IMR-90 (cell line): ENCODE data around the gene CNFN. TPM values are rescaled to one million over a fixed set of nuclear protein-coding genes. Genes with fewer than 3 reads are reported as not detected.

Experiments
- ATAC-seq: fragments of 200-7000 bp; cut with Tn5 transposase; 2 replicates; pipeline ENCODE4 v1.9.1; 2020; ENCODE audit warnings: low read depth, mild to moderate bottlenecking, moderate library complexity
- BruUV-seq: library from RNA; stranded (reverse); fragments of 400-500 nt; replicated peaks from 2 replicates; lab custom pipeline; 2021; lab: Mats Ljungman, UMichigan
- CTCF ChIA-PET: fragments of 300-600 bp; formaldehyde crosslinking; extraction: SDS; loops from one replicate; lab custom pipeline; 2021; ENCODE audit warnings: antibody characterized with exemption; lab: Yijun Ruan, JAX
- POLR2A ChIA-PET: fragments of 300-600 bp; sonication (Branson Sonifier 250); formaldehyde crosslinking; loops from one replicate; lab custom pipeline; 2022; ENCODE audit warnings: antibody characterized with exemption; ENCODE audit not compliant: unreplicated experiment; lab: Charles Lee
- DNase-seq: peaks from one replicate; pipeline ENCODE4 v3.0.0; 2013
- H2AFZ ChIP-seq: replicated peaks from 2 replicates; pipeline ENCODE3; 2013; ENCODE audit warnings: low read length, mild to moderate bottlenecking; ENCODE audit not compliant: poor library complexity
- H2AK5ac ChIP-seq: 2 replicates; pipeline ENCODE4 v1.6.1; 2013; ENCODE audit warnings: low read depth, low read length, inconsistent platforms
- H2AK9ac ChIP-seq: replicated peaks from 2 replicates; pipeline ENCODE3; 2013; ENCODE audit warnings: mild to moderate bottlenecking, low read depth, low read length, moderate library complexity; ENCODE audit not compliant: poor library complexity
- H2BK120ac ChIP-seq: 2 replicates; pipeline ENCODE4 v1.6.1; 2013; ENCODE audit warnings: low read depth, low read length, inconsistent platforms
- H2BK15ac ChIP-seq: 3 replicates; pipeline ENCODE4 v1.6.1; 2013; ENCODE audit warnings: low read depth, low read length, inconsistent platforms
- H2BK20ac ChIP-seq: 2 replicates; pipeline ENCODE4 v1.6.1; 2013; ENCODE audit warnings: low read depth, mild to moderate bottlenecking, inconsistent platforms, low read length, moderate library complexity
- H2BK5ac ChIP-seq: 2 replicates; pipeline ENCODE4 v1.6.1; 2013; ENCODE audit warnings: mild to moderate bottlenecking, low read depth, low read length, inconsistent platforms; ENCODE audit not compliant: poor library complexity, severe bottlenecking
- H3K14ac ChIP-seq: replicated peaks from 2 replicates; pipeline ENCODE4 v1.6.1; 2013; ENCODE audit warnings: low read depth, low read length, inconsistent platforms
- H3K18ac ChIP-seq: 2 replicates; pipeline ENCODE4 v1.6.1; 2013; ENCODE audit warnings: low read depth, low read length, control low read depth
- H3K23ac ChIP-seq: 2 replicates; pipeline ENCODE4 v1.6.1; 2013; ENCODE audit warnings: low read depth, low read length, inconsistent platforms
- H3K27ac ChIP-seq: 2 replicates; pipeline ENCODE4 v1.5.1; 2013; ENCODE audit warnings: mild to moderate bottlenecking, control low read depth, low read length; ENCODE audit not compliant: insufficient read depth
- H3K27me3 ChIP-seq: 2 replicates; pipeline ENCODE4 v1.6.1; 2013; ENCODE audit warnings: low read length; ENCODE audit not compliant: control insufficient read depth, insufficient read depth
- H3K36me3 ChIP-seq: 2 replicates; pipeline ENCODE4 v1.6.1; 2013; ENCODE audit warnings: low read length, mixed read lengths; ENCODE audit not compliant: control insufficient read depth, insufficient read depth
- H3K4ac ChIP-seq: 2 replicates; pipeline ENCODE4 v1.6.1; 2013; ENCODE audit warnings: low read depth, low read length, inconsistent platforms
- H3K4me1 ChIP-seq: 2 replicates; pipeline ENCODE4 v1.6.1; 2013; ENCODE audit warnings: low read length, mixed read lengths; ENCODE audit not compliant: control insufficient read depth, insufficient read depth
- H3K4me2 ChIP-seq: 2 replicates; pipeline ENCODE4 v1.6.1; 2013; ENCODE audit warnings: low read depth, mild to moderate bottlenecking, control low read depth, low read length, moderate library complexity
- H3K4me3 ChIP-seq: 2 replicates; pipeline ENCODE4 v1.5.1; 2013; ENCODE audit warnings: low read depth, mild to moderate bottlenecking, control low read depth, low read length, moderate library complexity; ENCODE audit not compliant: insufficient read depth
- H3K56ac ChIP-seq: 2 replicates; pipeline ENCODE4 v1.6.1; 2013; ENCODE audit warnings: low read length, inconsistent platforms; ENCODE audit not compliant: insufficient read depth; ENCODE audit errors: extremely low read depth
- H3K79me1 ChIP-seq, 2 experiments: 2 replicates each; pipeline ENCODE4 v1.6.1; 2013; ENCODE audit warnings: low read length in 2 of 2, inconsistent platforms in 1 of 2, low read depth in 1 of 2
- H3K9ac ChIP-seq: 2 replicates; pipeline ENCODE4 v1.6.1; 2013; ENCODE audit warnings: low read depth, low read length, control low read depth
- H3K9me1 ChIP-seq: 2 replicates; pipeline ENCODE4 v1.6.1; 2013; ENCODE audit warnings: low read length, inconsistent platforms; ENCODE audit not compliant: insufficient read depth
- H3K9me3 ChIP-seq: 2 replicates; pipeline ENCODE4 v1.6.1; 2013; ENCODE audit warnings: low read length; ENCODE audit not compliant: control insufficient read depth, insufficient read depth
- H4K20me1 ChIP-seq: 2 replicates; pipeline ENCODE4 v1.6.1; 2013; ENCODE audit warnings: low read length, inconsistent platforms; ENCODE audit not compliant: insufficient read depth
- H4K5ac ChIP-seq: 2 replicates; pipeline ENCODE4 v1.6.1; 2013; ENCODE audit warnings: mild to moderate bottlenecking, low read depth, low read length, control low read depth
- H4K8ac ChIP-seq, 2 experiments: 2 replicates each; pipeline ENCODE4 v1.6.1; 2013; ENCODE audit warnings: low read depth in 2 of 2, low read length in 2 of 2, control low read depth in 1 of 2, inconsistent platforms in 1 of 2
- H4K91ac ChIP-seq: 2 replicates; pipeline ENCODE4 v1.6.1; 2013; ENCODE audit warnings: low read depth, low read length, inconsistent platforms; ENCODE audit not compliant: insufficient read depth
- BHLHE40 ChIP-seq: fragments of 150-350 bp; IDR thresholded peaks from 2 replicates; pipeline ENCODE4 v1.6.1; 2016; ENCODE audit warnings: mild to moderate bottlenecking, low read depth, low read length
- CEBPB ChIP-seq: IDR thresholded peaks from 2 replicates; pipeline ENCODE4 v1.6.1; 2012; ENCODE audit warnings: low read depth, low read length, improper control_type of control experiment
- NFE2L2 ChIP-seq: fragments of 150-350 bp; IDR thresholded peaks from 2 replicates; pipeline ENCODE4 v1.6.1; 2016; ENCODE audit warnings: low read depth, mild to moderate bottlenecking, low read length
- POLR2A ChIP-seq: IDR thresholded peaks from 2 replicates; pipeline ENCODE4 v1.6.1; 2012; ENCODE audit warnings: mild to moderate bottlenecking, low read depth, low read length
- RAD21 ChIP-seq: IDR thresholded peaks from 2 replicates; pipeline ENCODE4 v1.6.1; 2012; ENCODE audit warnings: low read length, improper control_type of control experiment
- RFX5 ChIP-seq: IDR thresholded peaks from 2 replicates; pipeline ENCODE4 v1.8.0; 2012; ENCODE audit warnings: low read depth, mild to moderate bottlenecking, low read length, moderate library complexity
- WGBS, 2 experiments: methylation state at CpG; one replicate each; pipeline versions ENCODE4 v1.1.5 to v1.1.7; 2013; ENCODE audit warnings: missing lambda C conversion rate in 2 of 2; ENCODE audit not compliant: insufficient read length in 1 of 2; ENCODE audit errors: extremely low coverage in 2 of 2; 5-methylcytosine and 5-hydroxymethylcytosine counted together
- dilution Hi-C: fragments of 300-500 bp; cut with HindIII; formaldehyde crosslinking; loops from one replicate; pipeline ENCODE4 v1.14.3; 2018; ENCODE audit warnings: low sequenced_read_pairs; ENCODE audit not compliant: unreplicated experiment
- in situ Hi-C: fragments of 300-500 bp; cut with MboI; formaldehyde crosslinking; loops from 3 replicates; pipeline ENCODE4 v1.14.3; 2019; ENCODE audit warnings: low sequenced_read_pairs, inconsistent platforms, mixed read lengths
- intact Hi-C: fragments of 100-400 bp; cut with micrococcal nuclease; formaldehyde crosslinking; loops from 2 replicates; pipeline ENCODE4 v1.10.0; 2022
- polyA plus RNA-seq, 3 experiments: library from polyadenylated mRNA; depleted of rRNA; stranded (reverse); fragments of >200 nt; gene quantifications; 2 replicates each; pipeline ENCODE4 v1.2.3, GENCODE V29; 2012; ENCODE audit warnings: low replicate concordance in 1 of 3
- total RNA-seq: library from RNA; depleted of rRNA; stranded (reverse); fragments of >200 nt; gene quantifications from 2 replicates; pipeline ENCODE4 v1.2.3, GENCODE V29; 2012
- TF ChIP-seq, protein P1 (sequence below): fragments of 150-350 bp; IDR thresholded peaks from 2 replicates; pipeline ENCODE4 v1.6.1; 2016; ENCODE audit warnings: low read depth, mild to moderate bottlenecking, low read length, moderate library complexity, borderline replicate concordance
- TF ChIP-seq, protein P2 (sequence below): fragments of 150-350 bp; IDR thresholded peaks from 2 replicates; pipeline ENCODE4 v1.6.1; 2017; ENCODE audit warnings: mild to moderate bottlenecking, antibody characterized with exemption, low read length, low read depth

Gene CNFN
- total and polyA plus RNA-seq, 2 of the 4 experiments (the other 2 are of a cell fraction): 1.2 TPM; not detected in 1

DNA sequence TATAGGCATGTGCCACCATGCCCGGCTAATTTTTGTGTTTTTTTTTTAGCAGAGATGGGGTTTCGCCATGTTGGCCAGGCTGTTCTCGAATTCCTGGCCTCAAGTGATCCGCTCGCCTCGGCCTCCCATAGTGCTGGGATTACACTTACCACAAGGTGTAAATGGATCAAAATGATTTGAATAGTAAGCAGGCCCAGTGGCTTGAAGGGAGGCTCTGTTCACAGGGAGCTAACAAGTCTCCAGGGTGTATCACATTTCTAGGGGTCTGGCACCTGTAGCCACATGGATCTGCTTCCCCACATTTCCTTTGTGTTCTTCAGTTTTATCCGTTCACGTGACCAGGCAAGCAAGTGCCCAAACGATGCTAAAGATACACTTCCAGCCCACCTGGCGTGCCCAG lies 13.5 kb upstream of the CNFN start:
- no TSS peak for BruUV-seq
- no peak overlapping the region for H2AFZ ChIP-seq
- H3K4me3 ChIP-seq: no peak overlapping the region
- ChIA-PET POLR2A (no interaction called here), CTCF (no interaction called here)
- in situ Hi-C loops: no loop called here
- no peak overlapping the region for H3K18ac ChIP-seq
- dilution Hi-C loops: no loop called here
- WGBS, 2 experiments: 100% methylated on average over 6 of the region's 10 CpGs; no CpG with 5 or more reads in 1 of the 2 experiments
- DNase-seq: no peak
- H4K20me1 ChIP-seq: peaks cover 15% of the 10 kb centered on the region; the same call in 1 of the 2 replicates
- TF ChIP-seq, protein P1, sequence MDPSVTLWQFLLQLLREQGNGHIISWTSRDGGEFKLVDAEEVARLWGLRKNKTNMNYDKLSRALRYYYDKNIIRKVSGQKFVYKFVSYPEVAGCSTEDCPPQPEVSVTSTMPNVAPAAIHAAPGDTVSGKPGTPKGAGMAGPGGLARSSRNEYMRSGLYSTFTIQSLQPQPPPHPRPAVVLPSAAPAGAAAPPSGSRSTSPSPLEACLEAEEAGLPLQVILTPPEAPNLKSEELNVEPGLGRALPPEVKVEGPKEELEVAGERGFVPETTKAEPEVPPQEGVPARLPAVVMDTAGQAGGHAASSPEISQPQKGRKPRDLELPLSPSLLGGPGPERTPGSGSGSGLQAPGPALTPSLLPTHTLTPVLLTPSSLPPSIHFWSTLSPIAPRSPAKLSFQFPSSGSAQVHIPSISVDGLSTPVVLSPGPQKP: no peak
- TF ChIP-seq POLR2A: no peak
- TF ChIP-seq BHLHE40: no peak
- no peak for TF ChIP-seq CEBPB
- TF ChIP-seq RAD21: no peak
- no peak for TF ChIP-seq NFE2L2
- TF ChIP-seq, protein P2, sequence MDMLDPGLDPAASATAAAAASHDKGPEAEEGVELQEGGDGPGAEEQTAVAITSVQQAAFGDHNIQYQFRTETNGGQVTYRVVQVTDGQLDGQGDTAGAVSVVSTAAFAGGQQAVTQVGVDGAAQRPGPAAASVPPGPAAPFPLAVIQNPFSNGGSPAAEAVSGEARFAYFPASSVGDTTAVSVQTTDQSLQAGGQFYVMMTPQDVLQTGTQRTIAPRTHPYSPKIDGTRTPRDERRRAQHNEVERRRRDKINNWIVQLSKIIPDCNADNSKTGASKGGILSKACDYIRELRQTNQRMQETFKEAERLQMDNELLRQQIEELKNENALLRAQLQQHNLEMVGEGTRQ: no peak
- no peak for TF ChIP-seq RFX5
- H2AK9ac ChIP-seq: no peak overlapping the region
- no peak overlapping the region for H2BK5ac ChIP-seq
- intact Hi-C loops: loop anchor here (10.0 kb wide), 1 partner anchor 269 kb away; the partner anchor contains the start of gene POU2F2
- H2BK20ac ChIP-seq: no peak overlapping the region
- H2BK120ac ChIP-seq: no peak overlapping the region
- no peak overlapping the region for H3K9ac ChIP-seq
- H4K5ac ChIP-seq: no peak overlapping the region
- H3K79me1 ChIP-seq: peaks cover 0 to 28% of the 10 kb centered on the region in 2 experiments; a peak in 2 of 4 replicates
- H4K8ac ChIP-seq: no peak overlapping the region
- H3K4me2 ChIP-seq: no peak overlapping the region
- no peak overlapping the region for H3K56ac ChIP-seq
- no peaks in the 10 kb centered on the region for H3K27me3 ChIP-seq
- no peak overlapping the region for H2AK5ac ChIP-seq
- no peak overlapping the region for H4K91ac ChIP-seq
- no peak overlapping the region for H3K27ac ChIP-seq
- H3K9me3 ChIP-seq: no peaks in the 10 kb centered on the region
- H3K4ac ChIP-seq: no peak overlapping the region
- no peak overlapping the region for H2BK15ac ChIP-seq
- ATAC-seq: no peak
- peaks cover 1% of the 10 kb centered on the region; the same call in 1 of the 2 replicates for H3K36me3 ChIP-seq
- H3K4me1 ChIP-seq: 0 out of 2 replicates have a peak, but pooled peaks cover 4% of the 10 kb centered on the region
- peaks cover 13% of the 10 kb centered on the region; the same call in 1 of the 2 replicates for H3K9me1 ChIP-seq
- H3K23ac ChIP-seq: no peak overlapping the region
- no peak overlapping the region for H3K14ac ChIP-seq
